ENCODE data around the gene RXRB.

Gene RXRB

DNA sequence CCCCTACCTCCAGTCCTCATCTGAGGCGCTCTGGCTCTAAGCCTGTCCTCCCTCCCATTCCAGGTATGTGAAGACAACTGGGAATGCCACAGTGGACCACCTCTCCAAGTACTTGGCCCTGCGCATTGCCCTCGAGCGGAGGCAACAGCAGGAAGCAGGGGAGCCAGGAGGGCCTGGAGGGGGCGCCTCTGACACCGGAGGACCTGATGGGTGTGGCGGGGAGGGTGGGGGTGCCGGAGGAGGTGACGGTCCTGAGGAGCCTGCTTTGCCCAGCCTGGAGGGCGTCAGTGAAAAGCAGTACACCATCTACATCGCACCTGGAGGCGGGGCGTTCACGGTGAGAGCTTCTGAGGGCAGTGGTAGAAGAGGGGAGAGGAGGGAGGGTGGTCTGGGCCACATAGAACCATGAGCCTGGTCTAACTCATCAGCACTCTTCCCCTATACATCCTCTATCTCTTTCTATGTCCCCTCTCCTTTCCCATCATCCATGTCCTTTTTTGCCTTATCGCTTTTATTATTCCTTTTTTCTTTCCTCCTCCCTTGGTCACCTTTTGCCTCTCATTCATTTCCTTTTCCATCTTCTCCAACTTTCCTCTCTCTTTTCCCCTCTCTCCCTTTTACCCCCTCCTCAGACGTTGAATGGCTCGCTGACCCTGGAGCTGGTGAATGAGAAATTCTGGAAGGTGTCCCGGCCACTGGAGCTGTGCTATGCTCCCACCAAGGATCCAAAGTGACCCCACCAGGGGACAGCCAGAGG lies 11.4 kb upstream of the RXRB start:
- DNase-seq, result no peak

DNA sequence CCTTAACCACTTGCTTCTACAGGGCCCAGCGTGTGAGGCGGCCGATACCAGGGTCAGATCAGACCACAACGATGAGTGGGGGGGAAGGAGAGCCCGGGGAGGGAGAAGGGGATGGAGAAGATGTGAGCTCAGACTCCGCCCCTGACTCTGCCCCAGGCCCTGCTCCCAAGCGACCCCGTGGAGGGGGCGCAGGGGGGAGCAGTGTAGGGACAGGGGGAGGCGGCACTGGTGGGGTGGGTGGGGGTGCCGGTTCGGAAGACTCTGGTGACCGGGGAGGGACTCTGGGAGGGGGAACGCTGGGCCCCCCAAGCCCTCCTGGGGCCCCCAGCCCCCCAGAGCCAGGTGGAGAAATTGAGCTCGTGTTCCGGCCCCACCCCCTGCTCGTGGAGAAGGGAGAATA lies 10.7 kb upstream of the RXRB start:
- no peak for DNase-seq

GRCh38 chr6:33209856-33210255 lies 9.4 kb upstream of the RXRB start:
- DNase-seq, result no peak

DNA sequence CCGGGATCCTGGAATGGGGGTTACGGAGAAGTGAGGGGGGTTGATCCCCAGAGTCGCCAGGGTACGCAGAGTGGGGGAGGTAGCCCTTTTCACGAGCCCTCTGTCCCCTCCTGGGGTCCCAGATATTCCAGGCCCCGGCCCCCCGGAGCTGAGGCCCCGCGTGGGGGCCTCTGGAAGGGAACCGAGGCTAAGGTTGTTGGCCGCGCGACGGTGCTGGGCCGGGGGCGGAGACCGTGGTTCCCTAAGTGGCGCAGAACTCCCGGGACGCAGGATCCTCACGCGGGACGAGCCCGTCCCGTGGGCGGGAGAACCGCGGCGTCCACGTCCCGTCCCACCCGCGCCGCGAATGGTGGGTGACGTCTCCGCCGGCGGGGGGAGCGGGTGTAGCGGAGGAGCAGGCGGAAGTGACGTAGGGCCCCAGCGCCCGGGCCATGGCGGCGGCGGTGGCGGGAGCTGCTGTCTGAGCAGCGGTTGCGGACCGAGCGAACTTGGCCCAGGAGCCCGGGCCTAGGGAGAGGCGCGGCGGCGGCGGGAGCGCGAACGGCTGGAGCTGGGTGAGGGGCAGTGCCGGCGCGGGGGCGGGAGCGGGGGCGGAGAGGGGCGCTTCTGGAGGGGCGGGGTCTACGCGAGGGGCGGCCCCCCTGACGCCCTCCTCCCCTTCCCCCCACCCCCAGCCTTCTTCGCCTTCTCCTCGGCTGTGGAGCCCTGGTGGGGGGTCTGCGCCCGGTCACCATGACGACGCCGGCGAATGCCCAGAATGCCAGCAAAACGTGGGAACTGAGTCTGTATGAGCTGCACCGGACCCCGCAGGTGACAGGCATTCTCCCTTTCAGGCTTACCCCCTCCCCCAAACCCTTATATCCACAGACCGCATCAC lies 7.9 kb upstream of the RXRB start, which contains the start of gene RING1:
RING1 (plus strand) TSS at position 410 of the 877 bp plus-strand sequence; CDS start at position 733, 323 bp downstream.
- DNase-seq, result peak; percentile 61

GRCh38 chr6:33207552-33208090 lies 7.2 kb upstream of the RXRB start:
- no peak for DNase-seq

- DNase-seq, result no peak
These were observed 6.5 kb upstream of the RXRB start for GRCh38 chr6:33206864-33207551.

GRCh38 chr6:33206027-33206863 lies 5.8 kb upstream of the RXRB start:
- no peak for DNase-seq

- DNase-seq, result no peak
These were observed 4.9 kb upstream of the RXRB start for GRCh38 chr6:33205191-33206026.

DNA sequence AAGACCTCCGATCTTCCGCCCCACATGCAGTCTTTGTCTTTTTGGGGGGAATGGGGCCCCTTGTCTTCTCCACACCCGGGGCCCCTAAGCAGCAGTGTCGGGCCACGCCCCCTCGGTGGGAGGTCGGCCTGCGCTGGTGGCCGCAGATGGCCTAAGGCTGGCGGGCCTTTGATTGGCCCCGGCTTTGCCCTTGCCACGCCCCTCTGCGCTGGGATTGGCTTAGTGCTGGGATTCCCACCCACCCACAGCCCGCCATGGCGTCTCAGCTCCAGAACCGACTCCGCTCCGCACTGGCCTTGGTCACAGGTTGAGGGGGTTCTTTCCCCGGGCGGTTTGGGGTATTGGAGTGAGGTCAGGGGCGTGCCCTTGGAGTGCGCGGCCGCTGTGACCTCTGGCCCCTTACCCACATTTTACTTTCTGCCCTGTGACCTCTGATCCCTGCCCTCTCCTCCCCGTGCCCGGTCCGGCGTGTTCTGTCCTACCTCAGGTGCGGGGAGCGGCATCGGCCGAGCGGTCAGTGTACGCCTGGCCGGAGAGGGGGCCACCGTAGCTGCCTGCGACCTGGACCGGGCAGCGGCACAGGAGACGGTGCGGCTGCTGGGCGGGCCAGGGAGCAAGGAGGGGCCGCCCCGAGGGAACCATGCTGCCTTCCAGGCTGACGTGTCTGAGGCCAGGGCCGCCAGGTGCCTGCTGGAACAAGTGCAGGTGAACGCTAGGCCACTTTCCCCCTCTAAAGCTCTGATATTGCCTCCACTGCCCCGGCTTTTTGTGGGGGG lies 4.1 kb upstream of the RXRB start, which contains the start of gene HSD17B8:
HSD17B8 (plus strand) TSS at position 241 of the 776 bp plus-strand sequence; CDS start at position 255, 14 bp downstream.
- DNase-seq, result peak; percentile 82

DNA sequence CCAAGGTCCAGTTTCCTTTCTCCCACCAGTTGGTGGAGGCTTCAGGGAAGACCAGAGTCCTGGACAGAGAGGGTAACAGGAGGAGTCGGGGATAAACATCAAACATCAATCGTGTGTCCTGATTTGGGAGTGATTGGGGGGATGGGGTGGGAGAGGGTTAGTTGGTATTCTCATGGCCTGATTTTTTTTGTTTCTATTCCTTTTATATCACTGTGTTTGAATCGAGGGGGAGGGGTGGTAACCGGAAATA lies 3.6 kb upstream of the RXRB start:
- no peak for DNase-seq

- no peak for DNase-seq
These were observed 3.1 kb upstream of the RXRB start for GRCh38 chr6:33203443-33204164.

- no peak for DNase-seq
These were observed 2.3 kb upstream of the RXRB start for GRCh38 chr6:33202799-33203198.

DNA sequence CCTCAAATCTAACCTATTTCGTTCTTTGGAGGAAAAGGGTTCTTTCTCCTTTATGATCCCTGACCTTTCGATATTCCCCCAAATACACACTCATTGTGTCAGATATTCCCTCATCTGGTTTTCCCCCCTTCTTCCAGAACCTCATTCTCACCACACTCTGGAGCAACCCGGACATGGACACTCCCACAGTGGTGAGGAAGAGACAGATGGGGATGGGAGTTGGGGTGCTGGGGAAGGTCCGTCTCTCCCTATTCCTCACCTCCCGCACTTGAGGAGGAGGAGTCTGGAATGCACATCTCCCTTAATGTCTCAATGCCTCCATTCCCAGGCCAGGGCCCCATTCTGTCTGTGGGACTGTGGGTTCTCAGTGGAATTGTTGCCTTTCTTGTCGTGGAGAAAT lies 1.5 kb upstream of the RXRB start:
- DNase-seq, result no peak

- DNase-seq, result no peak
These were observed 681 bp upstream of the RXRB start for GRCh38 chr6:33201147-33201545.

DNA sequence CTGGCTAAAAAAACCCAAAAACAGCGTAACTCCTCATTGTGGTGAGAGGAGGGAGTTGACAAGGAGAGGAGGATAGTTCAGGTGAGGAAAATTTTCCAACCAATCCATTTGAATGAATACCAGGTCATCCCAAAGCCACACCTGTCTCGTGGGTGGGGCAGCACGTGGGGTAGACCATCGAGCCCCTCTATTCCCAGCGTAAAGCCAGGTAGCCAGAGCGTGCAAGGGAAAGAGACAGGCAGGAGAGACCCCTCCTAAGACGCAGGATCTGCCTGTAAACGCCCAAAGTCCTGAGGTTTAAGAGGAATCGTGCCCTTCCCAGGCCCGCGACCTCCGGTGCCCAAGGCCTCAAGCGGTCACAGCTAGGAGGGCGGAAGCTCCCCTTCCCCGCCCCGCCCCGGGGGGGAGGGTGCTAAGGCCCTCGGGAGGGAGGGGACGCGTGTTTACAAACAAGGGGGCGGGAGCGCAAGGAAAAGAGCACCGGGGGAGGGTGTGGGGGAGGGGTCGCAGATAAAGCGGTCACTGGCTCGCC lies 712 bp downstream of the RXRB start:
- DNase-seq, result no peak

GRCh38 chr6:33198853-33199436 lies 1.5 kb downstream of the RXRB start:
- DNase-seq, result no peak

DNA sequence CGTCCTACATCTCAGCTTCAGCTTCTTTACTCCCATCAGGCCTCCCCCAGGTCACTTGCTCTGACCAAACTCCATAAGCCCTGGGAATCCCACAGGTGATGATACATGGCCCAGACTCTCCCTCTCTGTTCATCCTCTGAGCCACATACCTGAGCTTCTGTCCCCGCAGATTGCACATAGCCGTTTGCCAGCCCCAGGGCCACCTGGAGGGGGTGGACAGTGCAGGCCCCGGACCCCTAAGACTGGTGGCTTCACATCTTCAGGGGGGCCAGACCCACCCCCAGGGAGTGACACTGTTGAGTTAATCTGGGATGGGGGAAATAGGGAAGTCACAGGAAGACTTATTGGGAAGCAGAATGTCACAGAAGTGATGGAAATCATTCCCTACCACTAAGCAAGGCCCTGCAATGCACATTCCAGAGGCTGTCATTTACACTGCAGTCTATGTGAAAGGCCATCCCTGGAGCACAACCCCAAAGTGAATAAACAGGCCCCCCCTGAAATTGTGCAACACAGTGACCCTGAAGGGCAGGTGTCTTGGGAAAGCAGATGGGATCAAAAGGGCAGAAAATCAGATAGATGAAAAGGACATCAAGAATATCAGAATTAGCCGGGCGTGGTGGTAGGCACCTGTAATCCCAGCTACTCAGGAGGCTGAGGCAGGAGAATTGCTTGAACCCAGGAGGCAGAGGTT lies 2.2 kb downstream of the RXRB start:
- DNase-seq, result no peak

DNA sequence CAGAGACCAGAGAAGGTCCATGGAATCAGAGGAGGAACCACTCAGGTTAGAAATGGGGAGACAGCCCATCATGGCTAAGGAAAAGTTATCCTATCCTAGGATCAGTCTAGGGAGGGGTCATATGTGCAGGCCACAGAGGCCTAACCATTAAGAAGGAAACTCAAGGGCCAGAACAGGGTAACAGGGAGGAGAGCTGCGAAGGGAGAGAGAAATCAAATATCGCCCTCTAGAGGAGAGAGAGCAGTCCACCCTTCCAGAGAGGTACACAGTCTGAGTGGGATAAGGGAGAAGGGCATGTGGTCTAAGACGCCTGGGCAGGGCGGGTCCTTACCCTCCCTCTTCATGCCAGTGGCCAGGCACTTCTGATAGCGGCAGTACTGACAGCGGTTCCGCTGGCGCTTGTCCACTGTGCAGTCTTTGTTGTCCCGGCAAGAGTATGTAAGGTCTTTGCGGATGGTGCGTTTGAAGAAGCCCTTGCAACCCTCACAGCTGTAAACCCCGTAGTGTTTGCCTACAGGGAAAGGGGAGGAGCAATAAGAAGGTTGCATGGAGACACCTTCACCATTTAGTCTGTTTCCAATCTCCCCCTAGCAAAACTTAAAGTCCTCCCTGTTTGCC lies 2.9 kb downstream of the RXRB start:
- DNase-seq, result no peak
